Fibroblast of lung (primary cell): ENCODE results near the gene CYB5A.

Experiments used
- CTCF ChIP-seq, 2 donors: IDR thresholded peaks in 1 of 2; conservative IDR thresholded peaks in 1 of 2; 1 replicate in 1 of 2; 2 replicates in 1 of 2; pipeline ENCODE4 v1.5.1; 2011 to 2012; ENCODE audit warnings: low read length in 2 of 2, control low read depth in 1 of 2, inconsistent platforms in 1 of 2, low read depth in 1 of 2, mild to moderate bottlenecking in 1 of 2
- EZH2 ChIP-seq: IDR thresholded peaks from 2 replicates; pipeline ENCODE4 v1.5.1; 2012; ENCODE audit warnings: low read length, control low read depth, mild to moderate bottlenecking; ENCODE audit errors: missing control alignments

DNA sequence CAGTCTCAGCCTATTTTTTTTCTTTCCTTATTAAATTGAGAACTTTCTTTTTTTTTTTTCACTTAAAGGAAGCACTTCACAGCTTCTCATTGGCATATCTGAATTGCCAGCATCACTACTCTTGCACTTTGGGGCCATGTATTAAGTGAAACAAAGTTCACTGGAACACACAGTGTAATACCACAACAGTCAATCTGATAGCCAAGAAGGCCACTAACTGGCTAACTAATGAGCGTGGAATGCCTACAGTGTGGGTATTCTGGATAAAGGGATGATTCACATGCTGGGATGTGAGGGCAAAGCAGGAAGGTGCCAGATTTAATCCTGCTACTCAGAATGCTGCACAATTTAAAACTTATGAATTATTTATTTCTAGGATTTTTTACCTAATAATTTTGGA lies 12.2 kb upstream of the CYB5A start:
- TF ChIP-seq CTCF (conservative IDR thresholded peaks at IDR 0.05 in 1 of 2, IDR thresholded peaks at IDR 0.05 in 1 of 2; ENCODE audit: low read depth in 1 of 2, low read length in 2 of 2) (no peak), EZH2 (no peak)
